Measurements from ENCODE around the gene SMU1.

- no peak for TF ChIP-seq REST (IDR thresholded peaks at IDR 0.05; ENCODE audit: insufficient read depth in 1 of 2, low read depth in 2 of 2, low read length in 2 of 2)
- TF ChIP-seq TAF1 (IDR thresholded peaks at IDR 0.05; ENCODE audit: borderline replicate concordance, insufficient read depth, low read length), result no peak
- peak; percentile 25 for TF ChIP-seq POLR2AphosphoS5 (IDR thresholded peaks at IDR 0.05; ENCODE audit: low read depth, low read length)
Measured at GRCh38 chr9:33044162-33044673, 32.3 kb downstream of the SMU1 start.

All from PFSK-1 (cell line).